Raji (cell line): ENCODE data around the gene SPRY4.

Experiments used
- POLR2A ChIP-seq: IDR thresholded peaks from 2 replicates; pipeline ENCODE4 v1.6.1; 2011; ENCODE audit warnings: low read depth, low read length, control low read depth; ENCODE audit not compliant: insufficient read depth

SPRY4 gene

GRCh38 chr5:142320430-142320738 lies 4.4 kb downstream of the SPRY4 start:
- TF ChIP-seq POLR2A: no peak

DNA sequence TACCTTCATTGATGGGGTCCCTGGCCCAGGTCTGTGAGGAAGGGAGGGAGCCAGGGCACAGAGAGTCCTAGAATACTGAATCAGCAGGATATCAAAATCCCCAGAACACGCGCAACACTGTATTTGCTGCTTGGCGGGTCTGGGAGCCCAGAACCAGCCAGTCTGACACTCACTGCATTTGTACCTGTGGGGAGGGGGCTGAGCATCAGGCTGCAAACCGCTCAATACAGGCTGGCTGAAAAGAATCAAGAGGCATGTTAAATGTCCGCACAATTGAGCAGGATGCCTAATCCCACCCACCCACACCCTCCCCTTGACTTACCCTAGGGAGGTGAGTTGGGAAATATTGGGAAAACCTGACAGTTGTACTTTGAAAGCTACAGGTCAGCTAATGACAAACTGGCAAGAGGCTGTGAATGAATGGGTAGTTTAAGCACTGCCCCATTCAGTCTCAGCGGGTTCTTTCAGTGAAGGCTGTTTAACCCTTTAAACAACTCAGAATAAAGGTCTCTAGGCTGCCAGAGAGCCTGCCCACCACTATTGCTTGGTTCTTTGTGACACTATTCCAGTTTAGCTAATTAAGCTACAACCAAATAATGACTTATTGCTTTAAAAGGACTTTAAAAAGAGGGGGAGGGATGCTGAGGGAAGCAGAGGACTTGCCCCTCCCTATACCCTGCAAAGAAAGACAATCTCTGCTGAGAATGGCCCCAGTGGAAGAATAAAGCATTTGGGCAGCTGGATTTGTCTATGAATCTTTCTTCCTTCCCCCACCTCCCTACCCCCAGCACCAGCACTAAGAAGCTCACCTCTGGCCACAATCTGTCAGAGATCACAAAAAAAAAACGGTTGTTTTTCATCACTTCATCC lies 5.0 kb downstream of the SPRY4 start:
- no peak for TF ChIP-seq POLR2A

- TF ChIP-seq POLR2A: no peak
Observed at GRCh38 chr5:142319105-142319504, 5.7 kb downstream of the SPRY4 start.

- TF ChIP-seq POLR2A: no peak
Observed at GRCh38 chr5:142317753-142318152, 7.1 kb downstream of the SPRY4 start.

DNA sequence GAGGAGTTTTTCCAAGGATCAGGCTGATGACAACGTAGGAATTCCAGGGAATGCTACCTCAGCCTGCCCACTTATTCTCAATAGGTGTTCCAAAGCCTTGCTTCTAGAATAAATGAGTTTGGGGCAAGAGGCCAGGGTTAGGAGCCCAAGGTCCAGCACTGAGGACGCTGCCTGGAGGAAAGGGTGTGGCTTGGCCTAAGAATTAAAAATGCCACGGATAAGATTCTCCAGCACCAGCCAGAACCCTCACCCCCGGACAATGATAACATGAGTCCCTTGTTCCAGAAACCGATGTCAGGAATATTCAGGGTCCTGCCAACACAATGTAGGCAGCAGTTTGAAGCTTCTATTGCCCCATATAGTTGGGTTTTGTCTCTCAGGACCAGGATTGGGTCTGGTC lies 7.6 kb downstream of the SPRY4 start:
- TF ChIP-seq POLR2A: no peak

GRCh38 chr5:142316681-142317080 lies 8.1 kb downstream of the SPRY4 start:
- TF ChIP-seq POLR2A: no peak

DNA sequence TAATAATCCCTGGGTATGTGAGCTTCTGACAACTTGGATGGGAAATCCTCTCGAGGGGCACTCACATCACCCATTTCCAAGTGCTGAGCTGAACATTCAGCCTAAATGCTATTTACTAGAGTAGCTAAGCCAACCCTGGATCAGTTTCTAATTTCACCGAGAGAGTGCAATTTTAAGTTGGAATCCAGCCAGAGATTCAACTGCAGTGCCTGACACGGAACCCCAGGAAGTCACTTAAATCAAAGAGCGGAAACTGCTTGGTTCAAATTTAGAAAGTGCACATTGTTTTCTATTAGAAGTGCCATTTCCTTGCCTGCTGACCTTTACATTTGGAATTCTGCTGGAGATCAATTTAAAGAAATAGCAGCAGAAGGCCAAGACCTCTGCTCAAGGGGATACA lies 8.8 kb downstream of the SPRY4 start:
- no peak for TF ChIP-seq POLR2A

- TF ChIP-seq POLR2A: no peak
Observed at GRCh38 chr5:142315096-142315900, 9.5 kb downstream of the SPRY4 start.

GRCh38 chr5:142314606-142315005 lies 10.2 kb downstream of the SPRY4 start:
- TF ChIP-seq POLR2A: no peak

DNA sequence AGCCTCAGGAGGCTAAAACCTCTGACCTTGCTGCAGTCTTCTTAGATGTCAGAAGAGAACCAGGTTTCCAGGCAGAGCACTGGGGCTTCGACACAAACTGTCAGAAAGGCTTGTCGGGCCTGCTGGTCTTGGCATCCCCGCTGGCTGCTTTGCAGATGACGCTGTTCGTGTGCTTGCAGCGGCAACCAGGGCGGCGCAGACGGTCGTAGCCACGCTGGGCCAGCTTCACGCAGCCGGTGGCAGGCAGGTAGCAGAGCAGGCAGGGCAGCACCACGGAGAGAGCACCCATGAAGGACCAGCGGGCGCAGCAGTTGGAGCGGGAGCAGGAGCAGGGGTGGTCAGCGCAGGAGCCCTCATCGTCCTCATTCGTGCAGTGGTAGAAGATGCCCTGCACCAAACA lies 10.7 kb downstream of the SPRY4 start:
- no peak for TF ChIP-seq POLR2A

DNA sequence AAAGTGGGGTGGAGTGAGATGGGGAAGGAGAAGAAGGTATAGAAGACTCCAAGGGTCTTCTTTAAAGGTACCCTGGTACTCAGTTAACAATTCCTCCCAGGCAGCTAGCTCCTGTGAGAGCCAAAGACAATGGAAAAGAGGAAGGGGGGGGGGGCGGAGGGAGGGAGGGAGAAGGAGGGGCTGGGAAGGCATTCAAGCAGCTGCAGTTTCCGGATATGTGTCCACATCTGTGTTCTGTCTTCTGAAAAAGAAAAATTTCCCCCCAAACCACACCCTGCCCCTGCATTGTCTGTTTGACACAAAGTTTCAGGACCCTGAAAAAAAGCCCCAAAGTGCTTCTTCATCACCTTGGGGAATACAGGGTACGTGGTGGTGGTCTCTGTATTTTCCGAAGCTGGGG lies 11.1 kb downstream of the SPRY4 start:
- TF ChIP-seq POLR2A: no peak

GRCh38 chr5:142313275-142313674 lies 11.5 kb downstream of the SPRY4 start:
- no peak for TF ChIP-seq POLR2A

DNA sequence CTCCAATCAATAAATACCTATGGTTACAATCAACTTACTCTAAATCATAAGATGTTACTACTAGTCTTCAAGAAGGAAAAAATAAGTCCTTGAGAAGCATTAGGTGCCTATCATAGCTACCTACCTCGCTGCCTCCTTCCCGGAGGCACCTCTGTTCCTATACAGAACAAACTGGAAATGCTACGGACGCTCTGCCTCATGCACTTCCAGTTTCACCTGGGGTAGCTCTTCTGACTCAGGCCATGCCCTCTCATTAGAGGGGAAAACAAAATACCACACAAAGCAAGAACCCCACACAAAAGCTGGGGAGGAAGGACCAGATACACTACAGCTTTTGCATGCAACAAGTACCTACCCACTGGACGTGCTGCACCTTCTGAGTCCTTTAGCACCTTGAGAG lies 12.4 kb downstream of the SPRY4 start:
- TF ChIP-seq POLR2A: no peak

- TF ChIP-seq POLR2A: no peak
Observed at GRCh38 chr5:142311725-142312124, 13.1 kb downstream of the SPRY4 start.

GRCh38 chr5:142310803-142311202 lies 14.0 kb downstream of the SPRY4 start:
- no peak for TF ChIP-seq POLR2A

- TF ChIP-seq POLR2A: no peak
Observed at GRCh38 chr5:142309747-142310318, 15.0 kb downstream of the SPRY4 start.
